HepG2 (cell line): ENCODE data around the gene PTGIS. TPM values are rescaled to one million over a fixed set of nuclear protein-coding genes. Genes with fewer than 3 reads are reported as not detected.

Source experiments
- ARNT ChIP-seq: fragments of 450-650 bp; IDR thresholded peaks from 2 replicates; pipeline ENCODE4 v1.6.1; 2017
- CHCHD3 ChIP-seq: sonication (generic); formaldehyde crosslinking; IDR thresholded peaks from 2 replicates; pipeline ENCODE4 v1.8.0; 2022; ENCODE audit warnings: mild to moderate bottlenecking, missing genetic modification reagents, moderate library complexity
- DDIT3 ChIP-seq: sonication (generic); formaldehyde crosslinking; IDR thresholded peaks from 2 replicates; pipeline ENCODE4 v1.4.0; 2020; ENCODE audit warnings: mild to moderate bottlenecking, missing genetic modification reagents
- KLF15 ChIP-seq: sonication (generic); formaldehyde crosslinking; IDR thresholded peaks from 2 replicates; pipeline ENCODE4 v1.8.1; 2023; ENCODE audit warnings: borderline replicate concordance, mild to moderate bottlenecking, inconsistent platforms, missing genetic modification reagents, mixed read lengths
- MYNN ChIP-seq: sonication (generic); formaldehyde crosslinking; IDR thresholded peaks from 2 replicates; pipeline ENCODE4 v1.4.0; 2020; ENCODE audit warnings: mild to moderate bottlenecking, low read depth, missing genetic modification reagents
- MZF1 ChIP-seq: sonication (generic); formaldehyde crosslinking; IDR thresholded peaks from 2 replicates; pipeline ENCODE4 v1.8.1; 2023; ENCODE audit warnings: mild to moderate bottlenecking, missing genetic modification reagents, borderline replicate concordance
- PCBP2 ChIP-seq: fragments of 200-400 bp; formaldehyde crosslinking; optimal IDR thresholded peaks from 2 replicates; pipeline ENCODE3; 2018; ENCODE audit warnings: low read length, low read depth; ENCODE audit not compliant: poor library complexity, severe bottlenecking
- RXRA ChIP-seq: sonication (generic); formaldehyde crosslinking; IDR thresholded peaks from 2 replicates; pipeline ENCODE4 v1.5.1; 2020; ENCODE audit warnings: missing genetic modification reagents
- SOX6 ChIP-seq, 2 experiments: fragments of 450-650 bp in 1 of 2; sonication (generic) in 1 of 2; formaldehyde crosslinking in 1 of 2; IDR thresholded peaks; 2 replicates each; pipeline versions ENCODE4 v1.4.0 to v1.6.1; 2017 to 2020; ENCODE audit warnings: antibody characterized with exemption in 1 of 2, mild to moderate bottlenecking in 1 of 2, missing genetic modification reagents in 1 of 2
- SRSF4 ChIP-seq: fragments of 200-400 bp; formaldehyde crosslinking; IDR thresholded peaks from one replicate; pipeline ENCODE4 v1.6.1; 2018; ENCODE audit warnings: mild to moderate bottlenecking, low read depth, low read length, moderate library complexity; ENCODE audit not compliant: poor library complexity, severe bottlenecking
- TCF7 ChIP-seq: sonication (generic); IDR thresholded peaks from 2 replicates; pipeline ENCODE4 v1.6.1; 2016; ENCODE audit warnings: antibody characterized with exemption, low read depth
- TOPORS ChIP-seq: sonication (generic); formaldehyde crosslinking; IDR thresholded peaks from 2 replicates; pipeline ENCODE4 v1.8.0; 2023; ENCODE audit warnings: mild to moderate bottlenecking, missing genetic modification reagents
- ZFP41 ChIP-seq: sonication (generic); formaldehyde crosslinking; IDR thresholded peaks from 2 replicates; pipeline ENCODE4 v1.4.0; 2020; ENCODE audit warnings: mild to moderate bottlenecking, missing genetic modification reagents, borderline replicate concordance
- ZNF232 ChIP-seq: sonication (generic); formaldehyde crosslinking; IDR thresholded peaks from 2 replicates; pipeline ENCODE4 v1.4.0; 2020; ENCODE audit warnings: missing genetic modification reagents, borderline replicate concordance
- ZNF235 ChIP-seq: sonication (generic); formaldehyde crosslinking; IDR thresholded peaks from 2 replicates; pipeline ENCODE4 v1.8.1; 2023; ENCODE audit warnings: mild to moderate bottlenecking, missing genetic modification reagents, borderline replicate concordance
- ZNF33A ChIP-seq: sonication (generic); formaldehyde crosslinking; IDR thresholded peaks from 2 replicates; pipeline ENCODE4 v1.5.1; 2020; ENCODE audit warnings: missing genetic modification reagents, mild to moderate bottlenecking, moderate library complexity, borderline replicate concordance
- ZNF549 ChIP-seq: sonication (generic); formaldehyde crosslinking; IDR thresholded peaks from 2 replicates; pipeline ENCODE4 v1.5.0; 2020; ENCODE audit warnings: missing genetic modification reagents
- ZNF564 ChIP-seq: sonication (generic); formaldehyde crosslinking; IDR thresholded peaks from 2 replicates; pipeline ENCODE4 v1.8.1; 2023; ENCODE audit warnings: mild to moderate bottlenecking, missing genetic modification reagents
- ZNF567 ChIP-seq: sonication (generic); formaldehyde crosslinking; IDR thresholded peaks from 2 replicates; pipeline ENCODE4 v1.8.1; 2023; ENCODE audit warnings: mild to moderate bottlenecking, missing genetic modification reagents, borderline replicate concordance
- ZNF720 ChIP-seq: sonication (generic); formaldehyde crosslinking; IDR thresholded peaks from 2 replicates; pipeline ENCODE4 v1.4.0; 2020; ENCODE audit warnings: missing genetic modification reagents
- ZNF776 ChIP-seq: sonication (generic); formaldehyde crosslinking; IDR thresholded peaks from 2 replicates; pipeline ENCODE4 v1.4.0; 2020; ENCODE audit warnings: mild to moderate bottlenecking, missing genetic modification reagents
- ZNF780A ChIP-seq: sonication (generic); formaldehyde crosslinking; IDR thresholded peaks from 2 replicates; pipeline ENCODE4 v1.8.0; 2022; ENCODE audit warnings: mild to moderate bottlenecking, missing genetic modification reagents, moderate library complexity
- polyA plus RNA-seq, 8 experiments: library from polyadenylated mRNA; depleted of rRNA in 3 of 8; stranded (reverse) in 7 of 8; unstranded in 1 of 8; fragments of >200 nt; fragmentation: Illumina TruSeq in 4 of 8; extraction: Trizol in 4 of 8; gene quantifications; 2 replicates each; pipeline versions ENCODE4 v1.2.1 to v1.2.3, GENCODE V29; 2011 to 2016; ENCODE audit warnings: low read depth in 4 of 8, missing spikeins in 1 of 8, mixed read lengths in 1 of 8; ENCODE audit not compliant: insufficient read depth in 1 of 8
- total RNA-seq, 5 experiments: library from RNA; depleted of rRNA; stranded (reverse); fragments of >200 nt; fragmentation: Illumina TruSeq; extraction: Trizol; gene quantifications; 2 replicates each; pipeline ENCODE4 v1.2.3, GENCODE V29; 2016; ENCODE audit warnings: low read depth in 1 of 5
- TF ChIP-seq, protein P1 (sequence below): sonication (generic); formaldehyde crosslinking; IDR thresholded peaks from 2 replicates; pipeline ENCODE4 v1.4.0; 2020; ENCODE audit warnings: missing genetic modification reagents, mild to moderate bottlenecking, borderline replicate concordance
- TF ChIP-seq, protein P2 (sequence below): IDR thresholded peaks from 2 replicates; pipeline ENCODE4 v1.6.1; 2012; ENCODE audit warnings: low read length, improper control_type of control experiment

Gene PTGIS
- total and polyA plus RNA-seq, 2 of the 13 experiments (the other 11 are each of a cell fraction or from before 2014, with no cell fraction given) = not detected

- no peak for TF ChIP-seq SOX6 (IDR thresholded peaks at IDR 0.05)
- TF ChIP-seq SOX6 (CRISPR knock-in tag; IDR thresholded peaks at IDR 0.05) = no peak
- no peak for TF ChIP-seq PCBP2
- TF ChIP-seq, protein P1, sequence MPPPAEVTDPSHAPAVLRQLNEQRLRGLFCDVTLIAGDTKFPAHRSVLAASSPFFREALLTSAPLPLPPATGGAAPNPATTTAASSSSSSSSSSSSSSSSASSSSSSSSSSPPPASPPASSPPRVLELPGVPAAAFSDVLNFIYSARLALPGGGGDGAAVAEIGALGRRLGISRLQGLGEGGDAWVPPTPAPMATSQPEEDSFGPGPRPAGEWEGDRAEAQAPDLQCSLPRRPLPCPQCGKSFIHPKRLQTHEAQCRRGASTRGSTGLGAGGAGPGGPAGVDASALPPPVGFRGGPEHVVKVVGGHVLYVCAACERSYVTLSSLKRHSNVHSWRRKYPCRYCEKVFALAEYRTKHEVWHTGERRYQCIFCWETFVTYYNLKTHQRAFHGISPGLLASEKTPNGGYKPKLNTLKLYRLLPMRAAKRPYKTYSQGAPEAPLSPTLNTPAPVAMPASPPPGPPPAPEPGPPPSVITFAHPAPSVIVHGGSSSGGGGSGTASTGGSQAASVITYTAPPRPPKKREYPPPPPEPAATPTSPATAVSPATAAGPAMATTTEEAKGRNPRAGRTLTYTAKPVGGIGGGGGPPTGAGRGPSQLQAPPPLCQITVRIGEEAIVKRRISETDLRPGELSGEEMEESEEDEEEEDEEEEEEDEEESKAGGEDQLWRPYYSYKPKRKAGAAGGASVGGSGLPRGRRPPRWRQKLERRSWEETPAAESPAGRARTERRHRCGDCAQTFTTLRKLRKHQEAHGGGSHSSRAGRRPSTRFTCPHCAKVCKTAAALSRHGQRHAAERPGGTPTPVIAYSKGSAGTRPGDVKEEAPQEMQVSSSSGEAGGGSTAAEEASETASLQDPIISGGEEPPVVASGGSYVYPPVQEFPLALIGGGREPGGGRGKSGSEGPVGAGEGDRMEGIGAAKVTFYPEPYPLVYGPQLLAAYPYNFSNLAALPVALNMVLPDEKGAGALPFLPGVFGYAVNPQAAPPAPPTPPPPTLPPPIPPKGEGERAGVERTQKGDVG (CRISPR knock-in tag) = no peak
- TF ChIP-seq, protein P2, sequence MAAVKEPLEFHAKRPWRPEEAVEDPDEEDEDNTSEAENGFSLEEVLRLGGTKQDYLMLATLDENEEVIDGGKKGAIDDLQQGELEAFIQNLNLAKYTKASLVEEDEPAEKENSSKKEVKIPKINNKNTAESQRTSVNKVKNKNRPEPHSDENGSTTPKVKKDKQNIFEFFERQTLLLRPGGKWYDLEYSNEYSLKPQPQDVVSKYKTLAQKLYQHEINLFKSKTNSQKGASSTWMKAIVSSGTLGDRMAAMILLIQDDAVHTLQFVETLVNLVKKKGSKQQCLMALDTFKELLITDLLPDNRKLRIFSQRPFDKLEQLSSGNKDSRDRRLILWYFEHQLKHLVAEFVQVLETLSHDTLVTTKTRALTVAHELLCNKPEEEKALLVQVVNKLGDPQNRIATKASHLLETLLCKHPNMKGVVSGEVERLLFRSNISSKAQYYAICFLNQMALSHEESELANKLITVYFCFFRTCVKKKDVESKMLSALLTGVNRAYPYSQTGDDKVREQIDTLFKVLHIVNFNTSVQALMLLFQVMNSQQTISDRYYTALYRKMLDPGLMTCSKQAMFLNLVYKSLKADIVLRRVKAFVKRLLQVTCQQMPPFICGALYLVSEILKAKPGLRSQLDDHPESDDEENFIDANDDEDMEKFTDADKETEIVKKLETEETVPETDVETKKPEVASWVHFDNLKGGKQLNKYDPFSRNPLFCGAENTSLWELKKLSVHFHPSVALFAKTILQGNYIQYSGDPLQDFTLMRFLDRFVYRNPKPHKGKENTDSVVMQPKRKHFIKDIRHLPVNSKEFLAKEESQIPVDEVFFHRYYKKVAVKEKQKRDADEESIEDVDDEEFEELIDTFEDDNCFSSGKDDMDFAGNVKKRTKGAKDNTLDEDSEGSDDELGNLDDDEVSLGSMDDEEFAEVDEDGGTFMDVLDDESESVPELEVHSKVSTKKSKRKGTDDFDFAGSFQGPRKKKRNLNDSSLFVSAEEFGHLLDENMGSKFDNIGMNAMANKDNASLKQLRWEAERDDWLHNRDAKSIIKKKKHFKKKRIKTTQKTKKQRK = no peak
- no peak for TF ChIP-seq ZNF235 (CRISPR knock-in tag)
- TF ChIP-seq ZNF549 (CRISPR knock-in tag) = no peak
- TF ChIP-seq ZNF232 (CRISPR knock-in tag) = no peak
- TF ChIP-seq ZNF720 (CRISPR knock-in tag) = no peak
- TF ChIP-seq CHCHD3 (CRISPR knock-in tag) = no peak
- no peak for TF ChIP-seq ZNF780A
- no peak for TF ChIP-seq TCF7
- TF ChIP-seq TOPORS (CRISPR knock-in tag) = no peak
- TF ChIP-seq ZNF776 = no peak
- no peak for TF ChIP-seq ZFP41
- TF ChIP-seq ARNT = no peak
- peak; percentile 96; the same call in 1 of the 2 replicates for TF ChIP-seq MZF1 (CRISPR knock-in tag)
- peak; percentile 44 for TF ChIP-seq RXRA (CRISPR knock-in tag)
- no peak for TF ChIP-seq DDIT3 (CRISPR knock-in tag)
- TF ChIP-seq ZNF567 (CRISPR knock-in tag) = no peak; the same call in 1 of the 2 replicates
- TF ChIP-seq KLF15 (CRISPR knock-in tag) = no peak
- 0 out of 2 replicates have a peak, but pooled peaks have one; percentile 67 for TF ChIP-seq MYNN (CRISPR knock-in tag)
- TF ChIP-seq SRSF4 = no peak
- TF ChIP-seq ZNF33A (CRISPR knock-in tag) = no peak
- no peak for TF ChIP-seq ZNF564 (CRISPR knock-in tag)
These were observed 47.6 kb upstream of the PTGIS start (continued) for GRCh38 chr20:49615401-49616153.
